Hepatocyte (in vitro differentiated cells): Measurements from ENCODE around the gene KSR1.

Source experiments
- EZH2 ChIP-seq: fragments of 200-600 bp; sonication (generic); IDR thresholded peaks from 2 replicates; pipeline ENCODE4 v1.6.1; 2016; ENCODE audit warnings: antibody characterized with exemption, mild to moderate bottlenecking, borderline replicate concordance
- TF ChIP-seq, protein P1 (sequence below): fragments of 200-600 bp; sonication (generic); IDR thresholded peaks from 2 replicates; pipeline ENCODE4 v1.5.1; 2016; ENCODE audit warnings: antibody characterized with exemption, mild to moderate bottlenecking; ENCODE audit not compliant: poor library complexity

- TF ChIP-seq, protein P1, sequence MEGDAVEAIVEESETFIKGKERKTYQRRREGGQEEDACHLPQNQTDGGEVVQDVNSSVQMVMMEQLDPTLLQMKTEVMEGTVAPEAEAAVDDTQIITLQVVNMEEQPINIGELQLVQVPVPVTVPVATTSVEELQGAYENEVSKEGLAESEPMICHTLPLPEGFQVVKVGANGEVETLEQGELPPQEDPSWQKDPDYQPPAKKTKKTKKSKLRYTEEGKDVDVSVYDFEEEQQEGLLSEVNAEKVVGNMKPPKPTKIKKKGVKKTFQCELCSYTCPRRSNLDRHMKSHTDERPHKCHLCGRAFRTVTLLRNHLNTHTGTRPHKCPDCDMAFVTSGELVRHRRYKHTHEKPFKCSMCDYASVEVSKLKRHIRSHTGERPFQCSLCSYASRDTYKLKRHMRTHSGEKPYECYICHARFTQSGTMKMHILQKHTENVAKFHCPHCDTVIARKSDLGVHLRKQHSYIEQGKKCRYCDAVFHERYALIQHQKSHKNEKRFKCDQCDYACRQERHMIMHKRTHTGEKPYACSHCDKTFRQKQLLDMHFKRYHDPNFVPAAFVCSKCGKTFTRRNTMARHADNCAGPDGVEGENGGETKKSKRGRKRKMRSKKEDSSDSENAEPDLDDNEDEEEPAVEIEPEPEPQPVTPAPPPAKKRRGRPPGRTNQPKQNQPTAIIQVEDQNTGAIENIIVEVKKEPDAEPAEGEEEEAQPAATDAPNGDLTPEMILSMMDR = no peak
- no peak for TF ChIP-seq EZH2
Measured at GRCh38 chr17:27422601-27423000, 33.6 kb upstream of the KSR1 start.
